GM06990 (cell line): ENCODE measurements around the gene COMT.

Experiments used
- DNase-seq: peaks from one replicate; pipeline ENCODE4 v3.0.0-alpha.2; 2011; ENCODE audit not compliant: insufficient read length; ENCODE audit errors: extremely low read depth
- H3K27me3 ChIP-seq: replicated peaks from 2 replicates; pipeline ENCODE4 v1.6.0; 2011; ENCODE audit warnings: low read length; ENCODE audit not compliant: control insufficient read depth, insufficient read depth
- H3K36me3 ChIP-seq: 2 replicates; pipeline ENCODE4 v1.5.1; 2011; ENCODE audit warnings: low read length; ENCODE audit not compliant: control insufficient read depth, insufficient read depth
- H3K4me3 ChIP-seq: replicated peaks from 2 replicates; pipeline ENCODE4 v1.5.1; 2011; ENCODE audit warnings: low read depth, mild to moderate bottlenecking, control low read depth, low read length
- CTCF ChIP-seq: IDR thresholded peaks from 2 replicates; pipeline ENCODE4 v1.5.1; 2011; ENCODE audit warnings: low read length, control low read depth, mild to moderate bottlenecking, inconsistent platforms; ENCODE audit not compliant: insufficient read depth, poor library complexity, severe bottlenecking

COMT gene

GRCh38 chr22:19989725-19990067, 48.1 kb downstream of the COMT start:
- Histone ChIP-seq H3K4me3 (no peak overlapping the region), H3K27me3 (no peaks in the 10 kb centered on the region), H3K36me3 (no peaks in the 10 kb centered on the region)
- DNase-seq: no peak
- TF ChIP-seq CTCF: no peak

GRCh38 chr22:19990188-19990587, 48.6 kb downstream of the COMT start:
- H3K36me3 ChIP-seq: no peaks in the 10 kb centered on the region
- no peak for TF ChIP-seq CTCF
- DNase-seq: no peak
- no peaks in the 10 kb centered on the region for H3K27me3 ChIP-seq
- H3K4me3 ChIP-seq: no peak overlapping the region

- no peak for DNase-seq
- Histone ChIP-seq H3K4me3 (no peak overlapping the region), H3K36me3 (no peaks in the 10 kb centered on the region), H3K27me3 (no peaks in the 10 kb centered on the region)
- TF ChIP-seq CTCF: no peak
Observed at GRCh38 chr22:19990609-19991394, 49.2 kb downstream of the COMT start.

GRCh38 chr22:19991395-19991644, 49.7 kb downstream of the COMT start:
- no peak for DNase-seq
- H3K36me3 ChIP-seq: no peaks in the 10 kb centered on the region
- no peak overlapping the region for H3K4me3 ChIP-seq
- TF ChIP-seq CTCF: no peak
- H3K27me3 ChIP-seq: no peaks in the 10 kb centered on the region

- Histone ChIP-seq H3K36me3 (no peaks in the 10 kb centered on the region), H3K4me3 (no peak overlapping the region), H3K27me3 (no peaks in the 10 kb centered on the region)
- no peak for DNase-seq
- no peak for TF ChIP-seq CTCF
Observed at GRCh38 chr22:19991645-19992451, 50.3 kb downstream of the COMT start.

- TF ChIP-seq CTCF: no peak
- H3K36me3 ChIP-seq: no peaks in the 10 kb centered on the region
- no peak for DNase-seq
- no peak overlapping the region for H3K4me3 ChIP-seq
- no peaks in the 10 kb centered on the region for H3K27me3 ChIP-seq
Observed at GRCh38 chr22:19992481-19992911, 50.9 kb downstream of the COMT start.
